AG10803 (cell line): Measurements from ENCODE around the gene ENOSF1.
A peak's percentile ranks its signal among the peaks of the same experiment; 100 is the strongest.
"Not testable (repeated sequence)": the region's sequence is repeated elsewhere in the genome, so short reads cannot be mapped to it uniquely, and the experiment has no call there.

Source experiments
- DNase-seq: peaks from one replicate; pipeline ENCODE4 v3.0.0; 2010; ENCODE audit warnings: low read depth
- H3K4me3 ChIP-seq: 2 replicates; pipeline ENCODE4 v1.5.1; 2011; ENCODE audit warnings: mild to moderate bottlenecking, low read length, control low read depth
- TF ChIP-seq, protein P1 (sequence below): conservative IDR thresholded peaks from 2 replicates; pipeline ENCODE4 v1.5.1; 2011; ENCODE audit warnings: mild to moderate bottlenecking, low read length, control low read depth, inconsistent platforms

ENOSF1 gene

DNA sequence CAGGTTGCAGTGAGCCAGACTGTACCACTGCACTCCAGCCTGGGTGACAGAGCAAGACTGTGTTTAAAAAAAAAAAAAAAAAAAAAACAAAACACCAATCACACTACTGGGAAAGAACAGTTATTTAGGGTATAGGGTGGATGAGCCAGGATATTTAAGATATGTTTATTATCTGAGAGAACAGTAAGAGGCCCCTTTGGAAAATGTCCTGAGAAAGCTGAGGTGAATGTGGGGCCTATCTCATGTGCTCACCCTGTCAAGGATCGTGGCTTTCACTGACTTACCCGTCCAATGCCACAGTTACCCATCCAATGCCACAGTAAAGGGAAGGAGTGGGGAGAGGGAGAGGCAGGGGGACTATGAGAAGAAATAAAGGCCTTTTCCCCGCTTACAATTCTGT, 19.9 kb upstream of the ENOSF1 start:
- TF ChIP-seq, protein P1, sequence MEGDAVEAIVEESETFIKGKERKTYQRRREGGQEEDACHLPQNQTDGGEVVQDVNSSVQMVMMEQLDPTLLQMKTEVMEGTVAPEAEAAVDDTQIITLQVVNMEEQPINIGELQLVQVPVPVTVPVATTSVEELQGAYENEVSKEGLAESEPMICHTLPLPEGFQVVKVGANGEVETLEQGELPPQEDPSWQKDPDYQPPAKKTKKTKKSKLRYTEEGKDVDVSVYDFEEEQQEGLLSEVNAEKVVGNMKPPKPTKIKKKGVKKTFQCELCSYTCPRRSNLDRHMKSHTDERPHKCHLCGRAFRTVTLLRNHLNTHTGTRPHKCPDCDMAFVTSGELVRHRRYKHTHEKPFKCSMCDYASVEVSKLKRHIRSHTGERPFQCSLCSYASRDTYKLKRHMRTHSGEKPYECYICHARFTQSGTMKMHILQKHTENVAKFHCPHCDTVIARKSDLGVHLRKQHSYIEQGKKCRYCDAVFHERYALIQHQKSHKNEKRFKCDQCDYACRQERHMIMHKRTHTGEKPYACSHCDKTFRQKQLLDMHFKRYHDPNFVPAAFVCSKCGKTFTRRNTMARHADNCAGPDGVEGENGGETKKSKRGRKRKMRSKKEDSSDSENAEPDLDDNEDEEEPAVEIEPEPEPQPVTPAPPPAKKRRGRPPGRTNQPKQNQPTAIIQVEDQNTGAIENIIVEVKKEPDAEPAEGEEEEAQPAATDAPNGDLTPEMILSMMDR = no peak
- no peak overlapping the region for H3K4me3 ChIP-seq
- no peak for DNase-seq

DNA sequence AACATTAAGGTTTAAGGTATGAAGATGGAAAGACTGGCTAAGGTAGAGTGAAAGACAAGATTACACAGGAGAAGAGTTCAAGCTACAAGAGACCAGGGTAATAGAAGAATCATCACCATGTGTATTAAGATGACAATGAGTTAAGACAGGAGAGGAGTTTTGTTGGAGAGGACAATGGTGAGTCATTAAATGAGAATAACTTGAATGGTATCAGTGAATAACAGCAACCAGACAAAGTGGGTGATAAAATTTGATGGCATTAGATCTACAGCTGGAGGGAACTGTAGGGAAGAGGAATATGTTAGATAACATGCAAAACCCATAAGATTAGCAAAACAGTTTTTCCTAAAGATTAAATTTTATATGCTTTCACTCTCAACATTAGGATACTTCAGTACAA, 18.8 kb upstream of the ENOSF1 start:
- TF ChIP-seq, protein P1 = no peak
- no peak for DNase-seq

DNA sequence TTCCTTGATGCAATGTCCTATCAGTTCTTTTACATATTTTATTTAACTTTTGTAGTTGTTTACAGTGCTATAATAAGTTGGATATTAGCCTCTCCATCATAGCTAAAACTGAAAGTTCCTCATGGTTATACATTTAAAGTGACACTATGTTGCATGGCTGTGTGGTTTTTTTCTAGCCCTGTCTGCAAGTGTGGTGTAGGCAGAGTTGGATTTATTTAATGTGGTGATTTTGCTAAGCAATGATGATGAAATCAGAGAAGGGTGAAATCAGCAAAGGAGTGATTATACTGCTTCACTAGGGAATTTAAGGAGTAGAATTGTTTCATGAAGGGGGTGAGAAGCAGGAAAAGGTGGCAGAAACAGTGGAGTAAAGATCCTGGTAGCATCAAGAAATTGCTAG, 18.3 kb upstream of the ENOSF1 start:
- TF ChIP-seq, protein P1 = no peak
- no peak for DNase-seq
- no peak overlapping the region for H3K4me3 ChIP-seq

More for the DNA sequence above, 18.8 kb upstream of the ENOSF1 start:
- H3K4me3 ChIP-seq = no peak overlapping the region

DNA sequence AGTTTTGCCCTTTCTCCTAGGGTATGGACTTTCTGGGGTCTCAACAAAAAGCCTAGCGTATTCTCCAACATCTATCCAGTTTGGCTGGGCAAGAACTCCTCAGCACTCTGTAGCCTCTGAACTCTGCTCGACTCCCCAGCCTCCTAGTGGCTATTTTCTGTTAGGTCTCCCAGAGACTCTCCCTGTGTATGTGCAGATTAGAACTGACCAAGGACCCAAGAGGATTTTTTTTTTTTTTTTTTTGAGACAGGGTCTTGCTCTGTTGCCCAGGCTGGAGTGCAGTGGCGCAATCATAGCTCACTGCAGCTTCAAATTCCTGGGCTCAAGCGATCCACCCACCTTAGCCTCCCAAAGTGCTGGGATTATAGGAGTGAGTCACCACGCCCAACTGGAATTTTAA, 17.7 kb upstream of the ENOSF1 start:
- TF ChIP-seq, protein P1 = peak; percentile 28; the same call in 1 of the 2 replicates
- DNase-seq = not testable (repeated sequence)

DNA sequence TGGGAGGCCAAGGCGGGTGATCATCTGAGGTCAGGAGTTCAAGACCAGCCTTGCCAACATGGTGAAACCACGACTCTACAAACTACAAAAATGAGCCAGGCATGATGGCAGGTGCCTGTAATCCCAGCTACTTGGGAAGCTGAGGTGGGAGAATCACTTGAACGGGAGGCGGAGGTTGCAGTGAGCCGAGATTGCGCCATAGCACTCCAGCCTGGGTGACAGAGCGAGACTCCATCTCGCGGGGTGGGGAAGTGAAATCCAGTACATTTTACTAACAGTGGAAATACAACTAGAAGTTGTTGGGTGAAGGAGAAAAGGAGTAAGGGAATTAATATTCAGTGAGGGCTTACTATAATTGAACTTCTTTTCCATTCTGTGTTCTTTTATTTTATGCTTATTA, 13.2 kb upstream of the ENOSF1 start:
- H3K4me3 ChIP-seq = no peak overlapping the region
- TF ChIP-seq, protein P1 = no peak
- DNase-seq = no peak

More for the DNA sequence above, 17.7 kb upstream of the ENOSF1 start:
- not testable (repeated sequence) for H3K4me3 ChIP-seq

DNA sequence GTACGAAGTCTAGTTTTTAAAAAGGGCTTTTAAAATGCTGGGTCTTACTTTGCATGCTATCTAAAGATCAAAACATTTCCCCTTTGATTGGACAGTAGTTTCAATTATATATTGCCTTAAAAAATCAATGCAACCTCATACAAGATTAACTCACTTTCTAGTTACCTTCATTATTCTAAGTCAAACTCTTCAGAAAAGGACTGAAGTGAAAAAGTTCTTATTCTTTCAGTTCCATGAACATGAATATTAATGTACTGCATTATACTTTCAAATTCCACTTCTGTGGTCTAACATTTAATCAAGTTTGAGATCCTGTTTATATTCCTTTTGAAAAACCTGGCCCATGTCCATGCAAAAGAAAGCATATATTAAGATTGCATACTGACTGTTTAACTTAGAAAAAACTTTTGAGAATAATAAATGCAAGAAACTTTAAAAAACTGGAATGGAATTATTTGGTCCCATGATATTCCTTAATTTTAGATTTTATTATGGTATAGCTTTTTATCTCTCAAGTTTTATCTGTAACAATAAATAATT, 11.2 kb upstream of the ENOSF1 start:
- no peak overlapping the region for H3K4me3 ChIP-seq
- no peak for DNase-seq
- TF ChIP-seq, protein P1 = no peak

DNA sequence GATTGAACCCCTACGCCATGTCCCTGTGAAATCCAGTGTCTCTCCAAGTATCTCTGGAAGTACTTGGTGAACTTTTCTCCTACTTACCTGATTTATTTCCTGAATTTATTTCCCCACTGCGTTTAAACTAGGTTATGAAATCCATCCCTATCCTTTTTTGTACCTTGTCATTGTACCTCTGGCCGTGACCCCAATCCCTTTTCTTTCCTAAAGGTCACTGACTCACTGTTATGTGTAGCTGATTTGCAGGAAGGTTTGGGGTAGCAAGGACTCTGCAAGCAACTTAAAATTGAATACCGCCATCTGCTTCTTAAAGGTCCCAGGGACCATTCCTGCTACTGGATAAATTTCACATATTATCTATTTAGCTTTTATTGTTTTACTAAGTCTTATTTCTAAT, 4.6 kb upstream of the ENOSF1 start:
- no peak for DNase-seq
- no peak overlapping the region for H3K4me3 ChIP-seq
- TF ChIP-seq, protein P1 = no peak
